Measurements from ENCODE around the gene SLC25A23. TPM values are rescaled to one million over a fixed set of nuclear protein-coding genes. Genes with fewer than 3 reads are reported as not detected.

Gene SLC25A23
- total and polyA plus RNA-seq, 2 of the 4 experiments (the other 2 are of a cell fraction) = 7.0 to 7.6 TPM

DNA sequence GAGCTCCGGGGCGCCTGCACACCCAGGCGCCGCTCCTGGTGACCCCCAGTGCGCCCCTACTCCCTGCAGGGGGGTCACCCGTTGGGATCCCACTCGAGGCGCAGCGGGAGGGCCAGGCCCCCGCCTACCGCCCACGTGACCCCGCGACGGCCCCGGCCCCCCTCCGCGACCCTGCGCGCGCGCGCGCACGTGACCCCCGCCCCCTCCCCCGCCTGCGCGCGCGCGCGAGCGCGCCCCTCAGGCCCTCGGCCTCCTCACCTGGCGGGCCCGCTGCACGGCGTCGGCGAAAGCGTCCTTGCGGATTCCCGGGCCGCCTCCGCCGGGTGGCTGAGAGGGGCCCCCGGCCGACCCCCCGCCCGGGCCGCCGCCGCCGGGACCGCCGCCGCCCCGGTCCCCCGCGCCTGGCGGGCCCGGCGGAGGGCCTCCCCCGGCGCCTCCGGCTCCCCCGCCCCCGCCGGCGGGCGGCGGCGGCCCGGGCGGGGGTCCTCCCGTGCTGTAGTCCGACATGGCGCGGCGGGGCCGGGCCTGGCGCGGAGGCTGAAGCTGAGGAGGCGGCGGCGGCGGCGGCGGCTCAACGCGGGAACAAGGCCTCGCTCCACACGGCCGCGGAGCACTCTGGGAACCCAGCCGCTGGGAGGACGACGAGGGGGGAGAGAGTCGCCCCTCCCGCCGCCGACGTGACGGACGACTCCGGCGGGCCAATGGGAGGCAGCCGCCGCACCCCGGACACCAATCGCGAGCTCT, 35.2 kb downstream of the SLC25A23 start, which contains the start of gene KHSRP:
KHSRP (minus strand) TSS at position 617 of the 744 bp plus-strand sequence; CDS start at position 507, 110 bp downstream.
- H3K14ac ChIP-seq (replicated peaks; ENCODE audit: low read depth, low read length) = peak within 1 kb of the TSS; percentile 90
- 0% methylated on average over 36 of the region's 114 CpGs; no CpG with 5 or more reads in 1 of the 2 experiments for WGBS, 2 experiments (ENCODE audit: extremely low coverage in 2 of 2, insufficient read length in 1 of 2)
- intact Hi-C loops (cut with micrococcal nuclease) = loop anchor here (2.0 kb wide), 1 partner anchor 312 kb away; the partner anchor contains the start of gene GPR108
- CTCF ChIA-PET = no interaction called here
- no TSS peak for BruUV-seq (replicated peaks)
- ATAC-seq (ENCODE audit: low read depth) = no peak
- H3K9me1 ChIP-seq (ENCODE audit: insufficient read depth, low read length) = peaks cover 3% of the 10 kb centered on the region; the same call in 1 of the 2 replicates
- in situ Hi-C loops (cut with MboI; ENCODE audit: low sequenced_read_pairs) = no loop called here
- TF ChIP-seq MAZ (IDR thresholded peaks at IDR 0.05; ENCODE audit: borderline replicate concordance, low read depth, low read length) (peak; percentile 77; the same call in 1 of the 2 replicates), RFX5 (IDR thresholded peaks at IDR 0.05; ENCODE audit: low read depth, low read length) (no peak), BHLHE40 (IDR thresholded peaks at IDR 0.05; ENCODE audit: low read depth, low read length) (peak; percentile 53), CEBPB (IDR thresholded peaks at IDR 0.05; ENCODE audit: low read depth, low read length) (no peak), POLR2A (IDR thresholded peaks at IDR 0.05; ENCODE audit: low read depth, low read length) (peak; percentile 72), CHD1 (IDR thresholded peaks at IDR 0.05; ENCODE audit: low read depth, low read length) (no peak)
- TF ChIP-seq, protein P1, sequence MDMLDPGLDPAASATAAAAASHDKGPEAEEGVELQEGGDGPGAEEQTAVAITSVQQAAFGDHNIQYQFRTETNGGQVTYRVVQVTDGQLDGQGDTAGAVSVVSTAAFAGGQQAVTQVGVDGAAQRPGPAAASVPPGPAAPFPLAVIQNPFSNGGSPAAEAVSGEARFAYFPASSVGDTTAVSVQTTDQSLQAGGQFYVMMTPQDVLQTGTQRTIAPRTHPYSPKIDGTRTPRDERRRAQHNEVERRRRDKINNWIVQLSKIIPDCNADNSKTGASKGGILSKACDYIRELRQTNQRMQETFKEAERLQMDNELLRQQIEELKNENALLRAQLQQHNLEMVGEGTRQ (IDR thresholded peaks at IDR 0.05; ENCODE audit: low read depth, low read length) = peak; percentile 84
- peaks cover 48% of the 10 kb centered on the region for H4K20me1 ChIP-seq (ENCODE audit: insufficient read depth, low read length)
- peaks cover 2% of the 10 kb centered on the region; the same call in 1 of the 2 replicates for H3K27me3 ChIP-seq (ENCODE audit: control insufficient read depth, insufficient read depth, low read length)
- H3K23ac ChIP-seq (ENCODE audit: low read depth, low read length) = peak within 1 kb of the TSS; percentile 91
- peaks cover 2% of the 10 kb centered on the region; the same call in 1 of the 2 replicates for H3K4me1 ChIP-seq (ENCODE audit: control insufficient read depth, insufficient read depth, low read length)
- peak within 1 kb of the TSS; percentile 16 for H2BK5ac ChIP-seq (ENCODE audit: low read depth, low read length, poor library complexity, severe bottlenecking)
- peaks cover 0 to 36% of the 10 kb centered on the region in 2 experiments; a peak in 2 of 4 replicates for H3K79me1 ChIP-seq (ENCODE audit: low read depth in 1 of 2, low read length in 2 of 2)
- DNase-seq = no peak
- peak within 1 kb of the TSS; percentile 86 for H4K91ac ChIP-seq (ENCODE audit: insufficient read depth, low read depth, low read length)
- peak within 1 kb of the TSS; percentile 76 for H3K4ac ChIP-seq (ENCODE audit: low read depth, low read length)
- no peak within 1 kb of the TSS; the same call in none of the 2 replicates for H2BK120ac ChIP-seq (ENCODE audit: low read depth, low read length)
- peak within 1 kb of the TSS; percentile 81 for H3K4me2 ChIP-seq (ENCODE audit: low read depth, low read length)
- H4K5ac ChIP-seq (ENCODE audit: low read depth, low read length) = peak within 1 kb of the TSS; percentile 96
- H3K4me3 ChIP-seq (ENCODE audit: insufficient read depth, low read depth, low read length) = peak within 1 kb of the TSS; percentile 85
- H2BK20ac ChIP-seq (ENCODE audit: low read depth, low read length) = peak within 1 kb of the TSS; percentile 27; the same call in 1 of the 2 replicates
- H2AK9ac ChIP-seq (replicated peaks; ENCODE audit: low read depth, low read length, poor library complexity) = peak within 1 kb of the TSS; percentile 94
- peak within 1 kb of the TSS; percentile 40 for H3K27ac ChIP-seq (ENCODE audit: insufficient read depth, low read length)
- H2BK15ac ChIP-seq (ENCODE audit: low read depth, low read length) = no peak within 1 kb of the TSS
- H2AFZ ChIP-seq (replicated peaks; ENCODE audit: low read length, poor library complexity) = peak within 1 kb of the TSS; percentile 95
- dilution Hi-C loops (cut with HindIII; ENCODE audit: low sequenced_read_pairs, unreplicated experiment) = no loop called here
- POLR2A ChIA-PET (ENCODE audit: unreplicated experiment) = no interaction called here
- H3K56ac ChIP-seq (ENCODE audit: extremely low read depth, insufficient read depth, low read length) = no peak within 1 kb of the TSS
- H3K9ac ChIP-seq (ENCODE audit: low read depth, low read length) = peak within 1 kb of the TSS; percentile 74
- peaks cover 3% of the 10 kb centered on the region; the same call in 1 of the 2 replicates for H3K9me3 ChIP-seq (ENCODE audit: control insufficient read depth, insufficient read depth, low read length)
- peak within 1 kb of the TSS; percentile 10; the same call in 1 of the 2 replicates for H3K18ac ChIP-seq (ENCODE audit: low read depth, low read length)
- H2AK5ac ChIP-seq (ENCODE audit: low read depth, low read length) = peak within 1 kb of the TSS; percentile 72
- peak within 1 kb of the TSS; percentile 97 to 100 for H4K8ac ChIP-seq (ENCODE audit: low read depth in 2 of 2, low read length in 2 of 2)
- H3K36me3 ChIP-seq (ENCODE audit: control insufficient read depth, insufficient read depth, low read length) = peaks cover 22% of the 10 kb centered on the region
